GM23338 (cell line): Measurements from ENCODE around the gene GJB4.

Experiments used
- EZH2 ChIP-seq: fragments of 200-600 bp; sonication (generic); IDR thresholded peaks from one replicate; pipeline ENCODE4 v1.8.0; 2017; ENCODE audit warnings: antibody characterized with exemption, mild to moderate bottlenecking, low read depth; ENCODE audit not compliant: unreplicated experiment
- EZH2phosphoT487 ChIP-seq: fragments of 200-600 bp; sonication (generic); IDR thresholded peaks from one replicate; pipeline ENCODE4 v1.8.1; 2018; ENCODE audit warnings: antibody characterized with exemption; ENCODE audit not compliant: unreplicated experiment
- JUNB ChIP-seq: IDR thresholded peaks from one replicate; pipeline ENCODE4 v1.6.1; 2016; ENCODE audit warnings: antibody characterized with exemption; ENCODE audit not compliant: unreplicated experiment
- POLR2AphosphoS5 ChIP-seq: IDR thresholded peaks from 2 replicates; pipeline ENCODE4 v1.6.1; 2016; ENCODE audit warnings: antibody characterized with exemption, low read depth
- STAT1 ChIP-seq: IDR thresholded peaks from one replicate; pipeline ENCODE4 v1.6.1; 2016; ENCODE audit warnings: antibody characterized with exemption; ENCODE audit not compliant: unreplicated experiment
- ZNF114 ChIP-seq: fragments of 250-450 bp; sonication (Bioruptor Pico); IDR thresholded peaks from 2 replicates; pipeline ENCODE4 v1.5.0; 2020; ENCODE audit warnings: mild to moderate bottlenecking, moderate library complexity
- ZNF331 ChIP-seq: fragments of 250-450 bp; sonication (Bioruptor Pico); IDR thresholded peaks from 2 replicates; pipeline ENCODE4 v1.5.0; 2020; ENCODE audit warnings: low read depth, mild to moderate bottlenecking, moderate library complexity
- TF ChIP-seq, protein P1 (sequence below), 2 experiments: fragments of 200-600 bp in 1 of 2; sonication (generic) in 1 of 2; conservative IDR thresholded peaks; 2 replicates each; pipeline versions ENCODE4 v1.5.1 to v1.6.1; 2016 to 2017; ENCODE audit warnings: antibody characterized with exemption in 2 of 2, low read depth in 2 of 2, mild to moderate bottlenecking in 2 of 2, moderate library complexity in 1 of 2
- TF ChIP-seq, protein P2 (sequence below): IDR thresholded peaks from one replicate; pipeline ENCODE4 v1.6.1; 2018; ENCODE audit warnings: antibody characterized with exemption; ENCODE audit not compliant: unreplicated experiment
- TF ChIP-seq, protein P3 (sequence below): IDR thresholded peaks from 2 replicates; pipeline ENCODE4 v1.6.1; 2016; ENCODE audit warnings: antibody characterized with exemption
- TF ChIP-seq, protein P4 (sequence below): fragments of 250-450 bp; sonication (Bioruptor Pico); IDR thresholded peaks from 2 replicates; pipeline ENCODE4 v1.5.0; 2020; ENCODE audit warnings: mild to moderate bottlenecking, moderate library complexity

DNA sequence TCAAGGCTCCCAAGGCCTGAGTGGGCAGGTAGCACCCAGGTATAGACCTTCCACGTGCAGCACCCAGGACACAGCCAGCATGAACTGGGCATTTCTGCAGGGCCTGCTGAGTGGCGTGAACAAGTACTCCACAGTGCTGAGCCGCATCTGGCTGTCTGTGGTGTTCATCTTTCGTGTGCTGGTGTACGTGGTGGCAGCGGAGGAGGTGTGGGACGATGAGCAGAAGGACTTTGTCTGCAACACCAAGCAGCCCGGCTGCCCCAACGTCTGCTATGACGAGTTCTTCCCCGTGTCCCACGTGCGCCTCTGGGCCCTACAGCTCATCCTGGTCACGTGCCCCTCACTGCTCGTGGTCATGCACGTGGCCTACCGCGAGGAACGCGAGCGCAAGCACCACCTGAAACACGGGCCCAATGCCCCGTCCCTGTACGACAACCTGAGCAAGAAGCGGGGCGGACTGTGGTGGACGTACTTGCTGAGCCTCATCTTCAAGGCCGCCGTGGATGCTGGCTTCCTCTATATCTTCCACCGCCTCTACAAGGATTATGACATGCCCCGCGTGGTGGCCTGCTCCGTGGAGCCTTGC is 1.7 kb downstream of the GJB4 start:
- TF ChIP-seq, protein P1, sequence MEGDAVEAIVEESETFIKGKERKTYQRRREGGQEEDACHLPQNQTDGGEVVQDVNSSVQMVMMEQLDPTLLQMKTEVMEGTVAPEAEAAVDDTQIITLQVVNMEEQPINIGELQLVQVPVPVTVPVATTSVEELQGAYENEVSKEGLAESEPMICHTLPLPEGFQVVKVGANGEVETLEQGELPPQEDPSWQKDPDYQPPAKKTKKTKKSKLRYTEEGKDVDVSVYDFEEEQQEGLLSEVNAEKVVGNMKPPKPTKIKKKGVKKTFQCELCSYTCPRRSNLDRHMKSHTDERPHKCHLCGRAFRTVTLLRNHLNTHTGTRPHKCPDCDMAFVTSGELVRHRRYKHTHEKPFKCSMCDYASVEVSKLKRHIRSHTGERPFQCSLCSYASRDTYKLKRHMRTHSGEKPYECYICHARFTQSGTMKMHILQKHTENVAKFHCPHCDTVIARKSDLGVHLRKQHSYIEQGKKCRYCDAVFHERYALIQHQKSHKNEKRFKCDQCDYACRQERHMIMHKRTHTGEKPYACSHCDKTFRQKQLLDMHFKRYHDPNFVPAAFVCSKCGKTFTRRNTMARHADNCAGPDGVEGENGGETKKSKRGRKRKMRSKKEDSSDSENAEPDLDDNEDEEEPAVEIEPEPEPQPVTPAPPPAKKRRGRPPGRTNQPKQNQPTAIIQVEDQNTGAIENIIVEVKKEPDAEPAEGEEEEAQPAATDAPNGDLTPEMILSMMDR (conservative IDR thresholded peaks at IDR 0.05; ENCODE audit: low read depth in 2 of 2), result no peak
- TF ChIP-seq EZH2phosphoT487, result no peak
- no peak for TF ChIP-seq EZH2
- TF ChIP-seq, protein P2, sequence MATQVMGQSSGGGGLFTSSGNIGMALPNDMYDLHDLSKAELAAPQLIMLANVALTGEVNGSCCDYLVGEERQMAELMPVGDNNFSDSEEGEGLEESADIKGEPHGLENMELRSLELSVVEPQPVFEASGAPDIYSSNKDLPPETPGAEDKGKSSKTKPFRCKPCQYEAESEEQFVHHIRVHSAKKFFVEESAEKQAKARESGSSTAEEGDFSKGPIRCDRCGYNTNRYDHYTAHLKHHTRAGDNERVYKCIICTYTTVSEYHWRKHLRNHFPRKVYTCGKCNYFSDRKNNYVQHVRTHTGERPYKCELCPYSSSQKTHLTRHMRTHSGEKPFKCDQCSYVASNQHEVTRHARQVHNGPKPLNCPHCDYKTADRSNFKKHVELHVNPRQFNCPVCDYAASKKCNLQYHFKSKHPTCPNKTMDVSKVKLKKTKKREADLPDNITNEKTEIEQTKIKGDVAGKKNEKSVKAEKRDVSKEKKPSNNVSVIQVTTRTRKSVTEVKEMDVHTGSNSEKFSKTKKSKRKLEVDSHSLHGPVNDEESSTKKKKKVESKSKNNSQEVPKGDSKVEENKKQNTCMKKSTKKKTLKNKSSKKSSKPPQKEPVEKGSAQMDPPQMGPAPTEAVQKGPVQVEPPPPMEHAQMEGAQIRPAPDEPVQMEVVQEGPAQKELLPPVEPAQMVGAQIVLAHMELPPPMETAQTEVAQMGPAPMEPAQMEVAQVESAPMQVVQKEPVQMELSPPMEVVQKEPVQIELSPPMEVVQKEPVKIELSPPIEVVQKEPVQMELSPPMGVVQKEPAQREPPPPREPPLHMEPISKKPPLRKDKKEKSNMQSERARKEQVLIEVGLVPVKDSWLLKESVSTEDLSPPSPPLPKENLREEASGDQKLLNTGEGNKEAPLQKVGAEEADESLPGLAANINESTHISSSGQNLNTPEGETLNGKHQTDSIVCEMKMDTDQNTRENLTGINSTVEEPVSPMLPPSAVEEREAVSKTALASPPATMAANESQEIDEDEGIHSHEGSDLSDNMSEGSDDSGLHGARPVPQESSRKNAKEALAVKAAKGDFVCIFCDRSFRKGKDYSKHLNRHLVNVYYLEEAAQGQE, result no peak
- no peak for TF ChIP-seq STAT1
- TF ChIP-seq, protein P3, sequence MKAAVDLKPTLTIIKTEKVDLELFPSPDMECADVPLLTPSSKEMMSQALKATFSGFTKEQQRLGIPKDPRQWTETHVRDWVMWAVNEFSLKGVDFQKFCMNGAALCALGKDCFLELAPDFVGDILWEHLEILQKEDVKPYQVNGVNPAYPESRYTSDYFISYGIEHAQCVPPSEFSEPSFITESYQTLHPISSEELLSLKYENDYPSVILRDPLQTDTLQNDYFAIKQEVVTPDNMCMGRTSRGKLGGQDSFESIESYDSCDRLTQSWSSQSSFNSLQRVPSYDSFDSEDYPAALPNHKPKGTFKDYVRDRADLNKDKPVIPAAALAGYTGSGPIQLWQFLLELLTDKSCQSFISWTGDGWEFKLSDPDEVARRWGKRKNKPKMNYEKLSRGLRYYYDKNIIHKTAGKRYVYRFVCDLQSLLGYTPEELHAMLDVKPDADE, result no peak
- no peak for TF ChIP-seq POLR2AphosphoS5
- TF ChIP-seq, protein P4, sequence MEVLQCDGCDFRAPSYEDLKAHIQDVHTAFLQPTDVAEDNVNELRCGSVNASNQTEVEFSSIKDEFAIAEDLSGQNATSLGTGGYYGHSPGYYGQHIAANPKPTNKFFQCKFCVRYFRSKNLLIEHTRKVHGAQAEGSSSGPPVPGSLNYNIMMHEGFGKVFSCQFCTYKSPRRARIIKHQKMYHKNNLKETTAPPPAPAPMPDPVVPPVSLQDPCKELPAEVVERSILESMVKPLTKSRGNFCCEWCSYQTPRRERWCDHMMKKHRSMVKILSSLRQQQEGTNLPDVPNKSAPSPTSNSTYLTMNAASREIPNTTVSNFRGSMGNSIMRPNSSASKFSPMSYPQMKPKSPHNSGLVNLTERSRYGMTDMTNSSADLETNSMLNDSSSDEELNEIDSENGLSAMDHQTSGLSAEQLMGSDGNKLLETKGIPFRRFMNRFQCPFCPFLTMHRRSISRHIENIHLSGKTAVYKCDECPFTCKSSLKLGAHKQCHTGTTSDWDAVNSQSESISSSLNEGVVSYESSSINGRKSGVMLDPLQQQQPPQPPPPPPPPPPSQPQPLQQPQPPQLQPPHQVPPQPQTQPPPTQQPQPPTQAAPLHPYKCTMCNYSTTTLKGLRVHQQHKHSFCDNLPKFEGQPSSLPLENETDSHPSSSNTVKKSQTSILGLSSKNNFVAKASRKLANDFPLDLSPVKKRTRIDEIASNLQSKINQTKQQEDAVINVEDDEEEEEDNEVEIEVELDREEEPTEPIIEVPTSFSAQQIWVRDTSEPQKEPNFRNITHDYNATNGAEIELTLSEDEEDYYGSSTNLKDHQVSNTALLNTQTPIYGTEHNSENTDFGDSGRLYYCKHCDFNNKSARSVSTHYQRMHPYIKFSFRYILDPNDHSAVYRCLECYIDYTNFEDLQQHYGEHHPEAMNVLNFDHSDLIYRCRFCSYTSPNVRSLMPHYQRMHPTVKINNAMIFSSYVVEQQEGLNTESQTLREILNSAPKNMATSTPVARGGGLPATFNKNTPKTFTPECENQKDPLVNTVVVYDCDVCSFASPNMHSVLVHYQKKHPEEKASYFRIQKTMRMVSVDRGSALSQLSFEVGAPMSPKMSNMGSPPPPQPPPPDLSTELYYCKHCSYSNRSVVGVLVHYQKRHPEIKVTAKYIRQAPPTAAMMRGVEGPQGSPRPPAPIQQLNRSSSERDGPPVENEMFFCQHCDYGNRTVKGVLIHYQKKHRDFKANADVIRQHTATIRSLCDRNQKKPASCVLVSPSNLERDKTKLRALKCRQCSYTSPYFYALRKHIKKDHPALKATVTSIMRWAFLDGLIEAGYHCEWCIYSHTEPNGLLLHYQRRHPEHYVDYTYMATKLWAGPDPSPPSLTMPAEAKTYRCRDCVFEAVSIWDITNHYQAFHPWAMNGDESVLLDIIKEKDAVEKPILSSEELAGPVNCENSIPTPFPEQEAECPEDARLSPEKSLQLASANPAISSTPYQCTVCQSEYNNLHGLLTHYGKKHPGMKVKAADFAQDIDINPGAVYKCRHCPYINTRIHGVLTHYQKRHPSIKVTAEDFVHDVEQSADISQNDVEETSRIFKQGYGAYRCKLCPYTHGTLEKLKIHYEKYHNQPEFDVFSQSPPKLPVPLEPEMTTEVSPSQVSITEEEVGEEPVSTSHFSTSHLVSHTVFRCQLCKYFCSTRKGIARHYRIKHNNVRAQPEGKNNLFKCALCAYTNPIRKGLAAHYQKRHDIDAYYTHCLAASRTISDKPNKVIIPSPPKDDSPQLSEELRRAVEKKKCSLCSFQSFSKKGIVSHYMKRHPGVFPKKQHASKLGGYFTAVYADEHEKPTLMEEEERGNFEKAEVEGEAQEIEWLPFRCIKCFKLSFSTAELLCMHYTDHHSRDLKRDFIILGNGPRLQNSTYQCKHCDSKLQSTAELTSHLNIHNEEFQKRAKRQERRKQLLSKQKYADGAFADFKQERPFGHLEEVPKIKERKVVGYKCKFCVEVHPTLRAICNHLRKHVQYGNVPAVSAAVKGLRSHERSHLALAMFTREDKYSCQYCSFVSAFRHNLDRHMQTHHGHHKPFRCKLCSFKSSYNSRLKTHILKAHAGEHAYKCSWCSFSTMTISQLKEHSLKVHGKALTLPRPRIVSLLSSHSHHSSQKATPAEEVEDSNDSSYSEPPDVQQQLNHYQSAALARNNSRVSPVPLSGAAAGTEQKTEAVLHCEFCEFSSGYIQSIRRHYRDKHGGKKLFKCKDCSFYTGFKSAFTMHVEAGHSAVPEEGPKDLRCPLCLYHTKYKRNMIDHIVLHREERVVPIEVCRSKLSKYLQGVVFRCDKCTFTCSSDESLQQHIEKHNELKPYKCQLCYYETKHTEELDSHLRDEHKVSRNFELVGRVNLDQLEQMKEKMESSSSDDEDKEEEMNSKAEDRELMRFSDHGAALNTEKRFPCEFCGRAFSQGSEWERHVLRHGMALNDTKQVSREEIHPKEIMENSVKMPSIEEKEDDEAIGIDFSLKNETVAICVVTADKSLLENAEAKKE, result no peak
- TF ChIP-seq JUNB, result no peak
- TF ChIP-seq ZNF114, result no peak
- TF ChIP-seq ZNF331 (CRISPR knock-in tag), result no peak
